ENCODE measurements around the gene RASGRF2.

RASGRF2 gene, protein sequence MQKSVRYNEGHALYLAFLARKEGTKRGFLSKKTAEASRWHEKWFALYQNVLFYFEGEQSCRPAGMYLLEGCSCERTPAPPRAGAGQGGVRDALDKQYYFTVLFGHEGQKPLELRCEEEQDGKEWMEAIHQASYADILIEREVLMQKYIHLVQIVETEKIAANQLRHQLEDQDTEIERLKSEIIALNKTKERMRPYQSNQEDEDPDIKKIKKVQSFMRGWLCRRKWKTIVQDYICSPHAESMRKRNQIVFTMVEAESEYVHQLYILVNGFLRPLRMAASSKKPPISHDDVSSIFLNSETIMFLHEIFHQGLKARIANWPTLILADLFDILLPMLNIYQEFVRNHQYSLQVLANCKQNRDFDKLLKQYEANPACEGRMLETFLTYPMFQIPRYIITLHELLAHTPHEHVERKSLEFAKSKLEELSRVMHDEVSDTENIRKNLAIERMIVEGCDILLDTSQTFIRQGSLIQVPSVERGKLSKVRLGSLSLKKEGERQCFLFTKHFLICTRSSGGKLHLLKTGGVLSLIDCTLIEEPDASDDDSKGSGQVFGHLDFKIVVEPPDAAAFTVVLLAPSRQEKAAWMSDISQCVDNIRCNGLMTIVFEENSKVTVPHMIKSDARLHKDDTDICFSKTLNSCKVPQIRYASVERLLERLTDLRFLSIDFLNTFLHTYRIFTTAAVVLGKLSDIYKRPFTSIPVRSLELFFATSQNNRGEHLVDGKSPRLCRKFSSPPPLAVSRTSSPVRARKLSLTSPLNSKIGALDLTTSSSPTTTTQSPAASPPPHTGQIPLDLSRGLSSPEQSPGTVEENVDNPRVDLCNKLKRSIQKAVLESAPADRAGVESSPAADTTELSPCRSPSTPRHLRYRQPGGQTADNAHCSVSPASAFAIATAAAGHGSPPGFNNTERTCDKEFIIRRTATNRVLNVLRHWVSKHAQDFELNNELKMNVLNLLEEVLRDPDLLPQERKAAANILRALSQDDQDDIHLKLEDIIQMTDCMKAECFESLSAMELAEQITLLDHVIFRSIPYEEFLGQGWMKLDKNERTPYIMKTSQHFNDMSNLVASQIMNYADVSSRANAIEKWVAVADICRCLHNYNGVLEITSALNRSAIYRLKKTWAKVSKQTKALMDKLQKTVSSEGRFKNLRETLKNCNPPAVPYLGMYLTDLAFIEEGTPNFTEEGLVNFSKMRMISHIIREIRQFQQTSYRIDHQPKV (N-terminal part only)

DNA sequence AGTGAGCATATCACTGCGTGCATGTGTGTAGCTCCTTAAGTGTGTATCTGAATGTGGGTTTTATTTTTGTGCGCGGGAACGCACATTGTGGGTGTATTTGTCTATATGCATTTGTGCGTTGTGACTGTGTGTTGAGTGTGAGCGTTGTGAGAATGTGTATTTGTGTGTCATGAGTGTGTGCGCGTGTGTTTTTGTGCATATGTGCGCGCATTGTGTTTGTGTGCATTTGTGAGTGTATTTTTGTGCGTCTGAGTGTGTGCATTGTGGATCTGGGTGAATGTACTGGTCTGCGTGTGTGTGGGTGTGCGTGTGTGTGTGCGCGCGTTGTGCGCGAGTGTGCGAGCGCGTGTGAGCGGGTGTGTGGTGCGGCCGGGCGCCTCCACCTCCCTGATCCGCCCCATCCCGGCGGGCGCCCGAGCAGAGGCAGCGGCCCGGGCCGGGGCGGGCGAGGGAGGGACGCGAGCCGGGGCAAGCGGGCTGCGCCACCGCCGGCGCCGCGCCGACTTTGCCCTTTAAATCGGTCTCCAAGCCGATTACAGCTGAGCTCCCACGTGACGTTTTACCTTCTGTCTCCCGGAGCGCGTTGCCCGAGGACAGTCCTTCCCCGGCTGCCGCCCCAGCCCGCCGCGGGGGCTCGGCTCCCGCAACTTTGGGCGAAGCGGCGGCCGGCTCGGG, at the start of gene RASGRF2:
TSS of gene RASGRF2 (plus strand) at position 596 of the 675 bp plus-strand sequence. CDS start 376 bp downstream, outside the sequence.
- peak; percentile 29 to 55 for DNase-seq

DNA sequence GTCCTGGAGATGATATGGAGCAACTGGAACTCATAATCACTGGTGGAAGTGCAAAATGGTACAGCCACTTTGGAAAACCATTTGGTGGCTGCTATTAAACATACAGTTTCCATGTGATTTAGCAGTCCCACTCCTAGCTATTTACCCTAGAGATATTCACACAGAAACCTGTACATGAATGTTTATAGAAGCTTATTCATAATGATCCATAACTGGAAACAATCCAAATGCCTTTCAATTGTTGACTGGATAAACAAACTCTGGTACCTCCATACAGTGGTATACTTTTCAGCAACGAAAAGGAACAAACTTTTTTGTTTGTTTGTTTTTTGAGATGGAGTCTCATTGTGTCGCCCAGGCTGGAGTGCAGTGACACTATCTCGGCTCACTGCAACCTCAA, 47.7 kb upstream of the RASGRF2 start:
- no peak for DNase-seq

DNA sequence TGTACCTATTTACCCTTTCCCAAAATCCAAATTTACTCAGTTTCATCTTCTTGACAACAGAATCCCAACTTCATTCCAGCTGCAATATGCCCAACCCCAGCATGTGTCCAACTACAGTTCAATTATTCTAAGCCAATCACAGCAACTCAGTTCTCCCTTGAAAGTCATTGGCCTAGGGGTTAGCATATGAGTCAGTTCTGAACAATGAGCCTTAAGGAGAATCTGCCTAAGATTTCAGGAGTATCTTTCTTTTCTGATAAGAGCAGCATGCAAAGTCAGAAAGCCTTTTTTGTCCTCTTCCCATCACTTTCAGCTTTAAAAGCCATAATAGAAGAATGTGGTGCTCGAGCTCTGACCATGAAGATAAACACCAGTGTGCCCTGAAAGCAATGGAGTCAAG, 44.4 kb upstream of the RASGRF2 start:
- no peak for DNase-seq

DNA sequence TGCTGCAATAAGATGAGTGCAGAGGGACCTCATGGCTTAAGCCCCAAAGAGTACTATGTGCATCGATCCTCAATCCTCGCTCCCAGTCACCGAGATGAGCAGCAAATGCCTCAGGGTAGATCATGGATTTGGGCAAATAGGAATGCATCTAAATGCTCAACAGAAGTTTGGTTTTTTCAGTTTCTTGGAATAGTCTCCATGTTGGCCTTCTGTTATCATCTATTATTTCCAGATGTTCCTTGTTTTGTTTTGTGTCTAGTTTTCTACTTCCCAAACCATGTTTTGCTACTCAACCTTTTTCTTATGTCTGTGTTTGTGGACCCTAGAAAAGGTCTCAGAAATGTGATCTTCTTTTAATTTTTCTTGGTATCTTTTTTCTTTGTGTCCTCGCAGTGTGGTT, 43.5 kb upstream of the RASGRF2 start:
- no peak for DNase-seq

DNA sequence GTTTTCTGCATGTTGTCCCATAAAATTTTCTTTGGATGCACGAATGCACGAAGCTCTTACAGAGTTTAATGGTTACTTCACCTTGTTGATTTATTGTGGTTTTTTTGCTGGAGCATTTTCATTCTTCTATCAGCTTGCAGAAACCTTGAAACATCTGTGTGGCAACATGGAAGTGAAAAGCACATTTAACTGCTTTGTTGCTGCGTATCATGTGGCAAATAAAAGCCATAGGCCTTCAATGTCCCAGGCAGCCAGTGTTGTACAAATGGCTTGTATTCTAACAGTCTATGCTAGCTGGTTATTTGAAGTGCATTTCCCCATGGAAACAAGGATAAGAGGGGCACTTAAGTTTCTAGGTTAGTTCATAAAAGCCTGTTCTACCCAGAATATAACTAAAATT, 42.5 kb upstream of the RASGRF2 start:
- DNase-seq, result no peak

DNA sequence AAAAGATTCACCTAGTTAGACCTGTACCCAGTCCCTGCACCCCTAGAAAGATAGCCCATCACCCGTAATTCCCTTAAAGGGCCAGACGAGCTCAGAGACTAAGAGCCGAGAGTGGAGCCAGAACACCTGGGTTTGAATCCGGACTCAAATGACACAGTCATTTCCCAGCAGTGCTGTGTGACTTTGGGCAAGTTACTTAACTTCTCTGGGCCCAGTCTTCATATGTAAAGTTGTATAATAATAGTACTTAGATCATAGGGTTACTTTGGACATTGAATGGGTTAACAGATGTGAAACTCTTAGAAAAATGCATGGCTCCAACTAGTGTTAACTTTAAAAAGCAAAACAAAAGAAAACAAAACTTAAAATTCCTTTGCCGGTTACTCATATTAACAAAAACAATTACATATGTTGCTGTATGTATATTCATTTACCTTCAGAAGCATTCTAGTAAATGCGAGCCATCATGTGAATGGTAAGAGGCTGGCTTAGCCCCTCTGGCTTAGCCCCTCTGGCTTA, 40.4 kb upstream of the RASGRF2 start:
- no peak for DNase-seq

DNA sequence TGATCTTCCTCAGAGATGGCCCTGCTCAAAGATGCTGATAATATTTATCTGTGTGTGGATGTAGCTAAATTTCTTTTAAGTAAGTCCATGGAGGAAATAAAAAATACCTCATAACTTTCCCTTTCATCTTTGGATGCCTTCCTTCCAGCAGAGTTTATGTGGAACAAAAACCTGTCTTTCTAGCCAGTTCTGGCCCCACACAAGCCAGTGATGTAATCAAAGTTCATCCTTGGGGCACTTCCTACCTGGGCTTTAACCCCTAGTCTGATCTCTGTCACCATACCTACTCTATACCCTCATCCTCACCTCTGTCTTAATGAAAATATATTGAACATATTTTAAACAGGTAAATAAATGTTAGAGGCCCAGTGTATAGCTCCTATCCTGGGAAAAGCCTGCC, 39.8 kb upstream of the RASGRF2 start:
- DNase-seq, result no peak

DNA sequence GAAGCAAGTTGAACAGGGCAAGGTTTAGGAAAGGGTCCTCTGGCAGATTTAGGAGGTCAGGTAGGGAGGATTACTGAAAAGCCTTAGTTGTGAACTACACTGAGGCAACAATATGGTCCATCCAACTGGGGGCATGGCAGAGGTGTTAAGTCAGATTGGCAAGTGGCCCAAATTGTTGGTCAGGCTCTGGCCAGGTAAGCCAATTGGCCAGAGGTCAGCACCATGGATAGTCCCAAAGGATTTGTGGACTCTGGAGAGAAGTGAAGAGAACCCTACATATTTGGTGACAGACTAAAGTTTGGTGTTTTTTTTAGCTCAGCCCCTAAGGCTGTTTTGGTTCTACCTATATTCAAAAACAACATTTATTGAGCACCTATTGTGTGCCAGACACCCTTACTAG, 39.1 kb upstream of the RASGRF2 start:
- no peak for DNase-seq

DNA sequence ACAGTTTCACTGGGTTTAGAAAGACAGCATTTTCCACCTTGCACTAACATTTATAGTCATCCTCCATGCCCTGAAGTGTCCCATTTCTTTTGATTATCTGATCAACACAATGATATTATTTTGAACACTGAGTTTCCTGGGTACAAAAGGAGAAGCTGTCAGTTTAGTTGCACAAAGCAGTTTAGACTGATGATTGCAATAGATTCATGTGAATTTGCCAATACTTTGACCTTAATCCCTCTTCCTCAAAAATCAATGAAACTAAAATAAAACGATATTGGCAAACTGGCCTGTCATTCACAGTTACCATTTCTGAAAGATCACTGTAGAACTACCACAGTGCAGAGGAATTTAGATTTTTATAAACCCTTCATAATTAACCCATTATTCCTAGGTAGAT, 34.2 kb upstream of the RASGRF2 start:
- no peak for DNase-seq

DNA sequence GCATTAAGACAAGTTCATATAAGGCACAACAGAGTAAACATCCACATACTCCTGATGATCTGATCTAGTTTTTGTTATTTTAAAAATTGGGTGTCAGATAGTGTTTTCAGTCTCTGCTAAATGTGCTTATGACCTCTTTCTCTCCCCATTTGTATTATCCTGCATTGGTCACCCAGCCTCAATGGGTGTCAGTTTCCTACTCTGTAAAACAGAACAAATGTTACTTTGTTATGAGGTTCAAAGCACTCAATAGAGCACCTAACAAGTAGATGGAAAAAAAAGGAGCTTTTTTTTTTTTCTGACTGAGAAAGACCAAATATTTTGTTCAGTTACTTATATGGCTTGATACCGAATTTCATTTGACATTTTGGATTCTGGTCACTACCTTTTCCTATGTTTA, 33.6 kb upstream of the RASGRF2 start:
- no peak for DNase-seq

DNA sequence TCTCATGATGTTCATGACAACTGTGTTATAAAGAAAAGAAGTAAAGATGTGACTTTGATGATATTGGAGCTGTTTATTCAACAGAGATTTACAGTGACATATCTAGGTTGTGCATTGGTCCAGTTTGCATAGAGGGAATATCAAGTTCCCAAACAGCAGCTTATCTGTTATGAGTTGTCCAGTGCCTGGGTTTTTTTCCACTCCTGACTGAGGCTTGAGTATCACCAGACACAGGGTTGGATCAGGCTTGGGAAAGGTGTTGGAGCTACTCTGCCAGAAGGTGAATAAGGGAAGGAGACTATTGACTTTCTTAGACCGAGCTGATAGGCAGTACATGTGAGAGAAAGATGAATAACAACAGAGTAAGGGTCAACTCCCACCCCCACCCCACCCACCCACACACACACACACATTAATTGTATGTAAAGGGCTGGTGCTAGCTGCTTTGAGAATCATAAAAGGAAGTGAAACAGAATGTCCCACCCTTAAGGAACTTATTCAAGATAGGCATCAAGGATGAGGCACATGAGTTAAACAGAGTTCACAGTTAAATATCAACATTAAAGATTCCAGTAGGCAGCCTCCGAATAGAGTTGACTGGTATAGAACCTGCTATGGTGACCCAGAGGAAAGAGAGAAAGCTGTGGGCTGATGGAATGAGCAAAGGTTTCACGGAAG, 33.0 kb upstream of the RASGRF2 start:
- DNase-seq, result no peak

DNA sequence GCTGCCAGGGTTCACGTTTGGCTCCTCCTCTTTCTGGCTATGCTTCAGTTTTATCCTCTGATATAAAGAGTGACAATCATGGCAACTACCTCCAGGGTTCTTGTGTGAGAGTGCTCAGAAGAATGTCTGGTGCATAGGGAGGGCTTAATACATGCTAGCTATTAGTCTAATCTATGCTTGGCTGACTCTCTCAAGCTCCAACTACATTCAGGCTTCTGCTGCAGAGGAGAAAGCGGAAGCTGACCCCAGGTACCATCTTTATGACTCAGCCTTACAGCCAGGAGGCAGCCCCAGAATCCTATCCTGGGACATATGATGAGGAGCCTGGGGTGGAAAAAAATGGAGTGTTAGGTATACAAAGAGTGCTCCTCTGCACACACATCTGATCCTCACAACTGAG, 32.1 kb upstream of the RASGRF2 start:
- no peak for DNase-seq

DNA sequence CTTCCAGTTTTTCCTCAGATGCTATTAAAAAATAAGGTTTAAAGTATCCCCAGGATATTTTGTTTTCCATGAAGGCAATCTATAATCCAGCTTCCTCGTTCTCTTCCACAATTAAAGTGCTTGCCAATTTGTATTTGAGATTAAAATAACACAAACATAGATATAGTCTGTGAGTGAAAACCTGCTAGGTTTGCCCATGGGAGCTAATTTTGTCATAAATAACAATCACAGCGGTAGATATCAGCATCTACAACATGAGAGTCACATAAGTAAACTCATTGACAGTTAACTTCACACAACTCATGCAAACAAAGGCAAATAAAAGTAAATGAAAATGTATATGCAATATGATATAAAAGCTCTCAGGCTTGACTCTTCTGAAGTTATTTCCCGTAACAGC, 29.2 kb upstream of the RASGRF2 start:
- no peak for DNase-seq

DNA sequence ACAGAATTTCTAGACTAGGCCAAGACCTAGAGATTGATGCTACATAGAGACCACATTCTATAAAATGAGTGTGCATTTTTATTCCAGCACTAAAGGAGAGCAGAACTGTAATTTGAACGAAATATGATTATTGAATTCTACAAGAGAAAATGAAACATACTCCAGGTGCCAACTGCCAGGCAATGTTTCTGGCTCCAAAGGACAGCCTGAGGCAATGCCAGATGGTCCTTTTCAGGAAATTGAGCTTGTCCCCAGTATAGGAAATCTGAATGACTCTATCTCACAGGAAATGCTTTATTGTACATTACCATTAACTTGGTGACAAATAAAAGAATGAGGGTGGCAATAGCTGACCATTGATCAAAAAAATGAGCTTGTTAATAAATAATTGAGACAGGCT, 28.8 kb upstream of the RASGRF2 start:
- no peak for DNase-seq

DNA sequence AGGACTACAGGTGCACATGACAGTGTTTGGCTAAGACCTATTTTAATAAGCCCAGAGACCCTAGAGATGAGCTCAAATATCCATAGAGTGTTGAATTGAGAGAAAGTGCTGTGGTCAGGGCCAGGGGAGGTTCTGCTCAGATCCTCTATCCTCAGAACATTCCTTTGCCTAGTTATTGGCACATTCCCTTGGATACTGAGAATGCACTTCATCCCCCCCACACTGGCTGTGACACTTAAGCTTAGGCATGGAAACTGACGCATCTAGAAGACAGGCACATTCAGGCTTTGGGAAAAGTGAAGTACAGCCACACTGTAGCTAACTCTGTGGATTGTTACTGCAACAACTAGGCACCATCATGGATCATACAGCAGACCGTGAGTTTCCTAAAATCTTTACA, 27.1 kb upstream of the RASGRF2 start:
- DNase-seq, result no peak

DNA sequence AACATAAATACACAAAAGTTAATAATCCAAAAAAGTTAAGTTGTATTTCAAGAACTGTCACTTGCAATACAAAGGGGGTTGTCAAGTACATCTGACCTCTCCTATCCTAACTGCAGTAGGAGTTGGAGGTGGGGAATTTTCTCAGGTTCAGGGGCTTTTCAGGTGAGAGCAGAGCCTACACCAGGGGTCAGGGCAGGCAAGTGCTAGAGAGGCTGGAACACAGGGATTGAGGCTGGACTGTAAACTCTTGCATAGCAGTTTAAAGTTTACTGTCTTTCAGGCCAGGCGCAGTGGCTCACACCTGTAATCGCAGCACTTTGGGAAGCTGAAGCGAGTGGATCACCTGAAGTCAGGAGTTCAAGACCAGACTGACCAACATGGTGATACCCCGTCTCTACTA, 25.4 kb upstream of the RASGRF2 start:
- DNase-seq, result no peak

DNA sequence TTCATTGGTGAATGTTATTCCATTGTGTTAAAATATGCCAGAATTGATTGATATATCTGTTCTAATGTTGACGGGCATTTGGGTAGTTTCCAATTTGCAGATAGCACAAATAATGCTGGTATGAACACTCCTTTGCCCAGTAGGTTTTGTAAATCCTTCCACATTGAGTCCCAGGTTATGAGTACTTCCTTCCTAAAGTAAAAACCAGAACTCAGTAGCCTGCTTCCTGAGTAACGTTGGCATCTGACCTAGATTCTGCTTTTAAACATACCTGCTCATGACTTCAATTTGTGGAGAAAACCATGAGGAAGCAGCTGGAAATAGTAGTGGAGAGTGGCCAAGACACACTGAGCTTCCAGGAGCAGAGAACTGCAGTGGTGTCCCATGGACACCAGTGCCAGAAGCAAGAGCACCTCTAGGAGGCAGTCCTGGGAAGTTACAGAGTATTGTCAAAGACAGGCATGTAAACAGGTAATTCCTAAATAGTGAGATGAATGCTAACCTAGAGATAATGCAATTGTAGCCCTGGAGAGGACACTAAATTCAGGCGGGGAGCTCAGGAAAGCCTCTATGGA, 24.3 kb upstream of the RASGRF2 start:
- DNase-seq, result peak in 1 of 2 donors; percentile 22

DNA sequence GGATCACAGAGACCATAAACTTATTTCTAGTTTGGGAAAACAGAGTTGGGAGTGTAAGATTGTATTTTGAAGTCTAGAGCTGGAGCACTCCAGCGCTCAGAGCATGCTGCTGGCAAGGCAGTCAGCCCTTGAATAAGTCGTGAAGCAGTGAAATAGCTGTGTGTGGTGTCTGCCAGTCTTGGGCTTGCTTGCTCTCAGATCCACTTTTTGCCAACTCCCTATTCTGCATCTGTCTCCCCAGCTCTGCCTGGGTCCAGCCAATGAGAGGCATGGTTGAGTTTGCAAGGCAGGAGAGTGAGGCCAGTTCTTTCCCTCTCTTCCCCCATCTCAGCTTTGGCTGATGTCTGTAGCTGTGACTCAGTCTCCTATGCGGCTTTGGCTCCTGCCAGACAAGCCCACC, 23.3 kb upstream of the RASGRF2 start:
- no peak for DNase-seq

DNA sequence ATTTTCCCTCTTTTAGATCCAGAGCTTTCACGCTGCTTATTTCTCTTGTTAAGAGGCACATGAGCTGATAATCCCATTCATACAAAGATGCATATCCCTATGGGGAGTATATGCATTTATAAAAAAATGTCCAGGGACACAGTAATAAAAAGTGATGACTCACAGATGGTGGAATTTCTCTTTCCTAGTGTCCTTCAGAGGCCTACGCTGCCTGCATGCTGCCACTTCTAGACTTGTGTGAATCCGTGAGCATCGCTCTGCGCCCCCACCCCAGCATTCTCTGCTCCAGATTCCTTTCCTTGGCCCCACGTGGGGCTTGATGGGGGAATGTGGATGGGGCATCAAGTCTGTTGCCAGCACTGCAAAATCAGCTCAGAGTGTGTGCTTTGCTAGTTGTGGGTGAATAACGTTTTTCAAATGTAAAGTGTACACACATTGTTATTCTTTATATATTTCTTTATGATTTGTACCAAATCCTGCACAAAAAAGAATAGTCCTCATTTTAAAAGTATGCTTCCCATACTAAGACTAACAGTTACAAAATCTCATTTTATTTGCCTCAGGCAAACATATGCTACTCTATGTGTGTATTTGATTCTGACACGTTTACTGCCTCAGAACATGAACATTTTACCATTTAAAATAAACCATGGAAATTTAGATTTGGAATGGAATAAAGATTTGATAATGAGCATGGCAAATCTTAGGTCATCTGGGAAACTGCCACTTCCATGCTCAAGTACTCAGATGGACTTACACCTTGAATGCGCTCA, 22.4 kb upstream of the RASGRF2 start:
- no peak for DNase-seq

DNA sequence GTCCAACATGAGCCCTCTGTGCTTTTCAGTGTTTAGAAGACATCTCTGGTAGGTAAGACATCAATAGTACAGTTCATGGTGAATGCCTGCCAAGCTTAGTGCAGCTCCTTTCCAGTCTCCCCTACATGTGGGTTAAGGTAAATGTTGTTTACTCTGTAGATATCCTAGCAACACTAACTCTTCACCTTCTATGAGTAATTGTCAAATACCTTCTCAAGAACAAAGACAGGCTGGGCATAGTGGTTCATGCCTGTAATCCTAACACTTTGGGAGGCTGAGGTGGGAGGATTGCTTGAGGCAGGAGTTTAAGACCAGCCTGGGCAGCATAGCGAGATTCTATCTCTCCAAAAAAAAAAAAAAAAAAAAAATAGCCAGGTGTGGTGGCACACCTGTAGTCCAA, 18.7 kb upstream of the RASGRF2 start:
- DNase-seq, result no peak

DNA sequence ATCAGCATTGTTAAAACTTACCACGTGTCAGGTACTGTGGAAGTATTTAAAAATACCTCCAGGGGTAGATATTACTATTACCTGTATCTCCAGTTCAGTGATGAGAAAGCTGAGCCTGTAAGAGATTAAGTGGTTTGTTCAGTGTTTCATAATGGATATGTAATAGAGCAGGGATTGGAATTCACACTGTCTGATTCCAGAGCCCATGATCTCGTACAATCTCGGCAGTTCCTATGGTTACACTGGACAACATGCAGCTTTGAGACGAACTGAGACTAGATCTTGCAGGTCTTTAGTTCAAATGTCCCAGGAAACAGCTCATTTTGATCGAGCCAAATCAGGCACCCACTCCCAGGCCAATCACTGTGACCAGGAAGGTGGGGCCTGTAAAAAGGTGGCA, 8.8 kb upstream of the RASGRF2 start:
- no peak for DNase-seq

Measured in CD4-positive, alpha-beta T cell treated with Interferon alpha-2 for 1 hour (primary cell).